HG02588 (cell line): ENCODE data around the gene SLC25A45.
"Not testable (repeated sequence)": the region's sequence is repeated elsewhere in the genome, so short reads cannot be mapped to it uniquely, and the experiment has no call there.

Experiments used
- ATAC-seq: cut with Tn5 transposase; IDR thresholded peaks from one replicate; pipeline ENCODE4 v1.9.1; 2021; ENCODE audit warnings: mild to moderate bottlenecking, moderate library complexity; ENCODE audit not compliant: unreplicated experiment

The SLC25A45 gene

GRCh38 chr11:65363770-65364169, 18.7 kb downstream of the SLC25A45 start:
- no peak for ATAC-seq

GRCh38 chr11:65362966-65363365, 19.5 kb downstream of the SLC25A45 start:
- no peak for ATAC-seq

- ATAC-seq, result no peak
Measured at GRCh38 chr11:65362320-65362931, 20.0 kb downstream of the SLC25A45 start.

- no peak for ATAC-seq
Measured at GRCh38 chr11:65357856-65358356, 24.5 kb downstream of the SLC25A45 start.

- no peak for ATAC-seq
Measured at GRCh38 chr11:65356394-65356972, 26.0 kb downstream of the SLC25A45 start.

DNA sequence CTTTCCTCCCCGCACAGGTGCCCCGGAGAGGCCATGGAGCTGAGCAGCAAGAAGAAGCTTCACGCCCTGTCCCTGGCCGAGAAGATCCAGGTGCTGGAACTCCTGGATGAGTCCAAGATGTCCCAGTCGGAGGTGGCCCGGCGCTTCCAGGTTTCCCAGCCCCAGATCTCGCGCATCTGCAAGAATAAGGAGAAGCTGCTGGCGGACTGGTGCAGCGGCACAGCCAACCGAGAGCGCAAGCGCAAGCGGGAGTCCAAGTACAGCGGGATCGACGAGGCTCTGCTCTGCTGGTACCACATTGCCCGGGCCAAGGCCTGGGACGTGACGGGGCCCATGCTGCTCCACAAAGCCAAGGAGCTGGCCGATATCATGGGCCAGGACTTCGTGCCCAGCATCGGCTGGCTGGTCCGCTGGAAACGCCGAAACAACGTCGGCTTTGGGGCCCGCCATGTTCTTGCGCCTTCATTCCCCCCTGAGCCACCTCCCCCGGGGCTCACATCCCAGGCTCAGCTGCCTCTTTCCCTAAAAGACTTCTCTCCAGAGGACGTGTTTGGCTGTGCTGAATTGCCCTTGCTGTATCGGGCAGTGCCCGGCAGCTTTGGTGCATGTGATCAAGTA, 26.6 kb downstream of the SLC25A45 start:
- ATAC-seq, result no peak

DNA sequence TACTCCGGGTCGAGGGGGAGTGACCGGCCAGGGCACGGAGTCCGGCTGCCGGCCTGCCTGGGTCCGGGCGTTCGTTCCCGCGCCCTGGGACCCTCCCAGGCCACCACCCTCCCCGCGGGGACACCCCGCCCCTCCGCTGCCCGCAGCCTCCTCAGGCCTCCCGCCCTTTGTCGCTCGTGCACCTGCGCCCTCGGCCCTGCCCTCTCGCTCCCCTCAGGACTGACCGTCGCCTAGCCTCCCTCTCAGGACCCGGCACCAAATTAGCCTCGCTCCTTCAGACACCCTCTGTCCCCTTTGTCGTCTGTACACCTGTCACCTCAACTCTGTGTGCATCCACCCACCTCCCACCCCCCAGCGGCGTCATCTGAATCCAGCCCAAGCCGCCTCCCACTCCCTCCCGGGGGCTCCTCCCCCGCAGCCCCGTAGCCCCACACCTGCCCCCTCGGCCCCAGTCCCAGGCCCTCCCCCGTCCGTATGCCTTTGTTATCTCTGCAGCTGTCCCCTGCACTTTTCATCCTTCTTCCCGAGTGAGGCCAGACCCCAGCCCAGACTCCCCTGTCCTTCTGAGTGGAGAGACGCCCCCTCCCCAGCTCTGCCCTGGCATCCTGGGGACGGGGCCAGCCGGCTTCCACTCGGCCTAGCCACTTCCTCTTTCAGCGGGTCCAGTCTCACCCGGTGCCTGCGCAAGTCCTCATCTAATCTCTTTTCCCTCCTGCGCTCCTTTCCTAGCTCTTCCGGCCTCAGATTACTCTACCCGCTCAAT, 27.3 kb downstream of the SLC25A45 start:
- ATAC-seq, result peak; percentile 25

GRCh38 chr11:65354265-65355012, 28.0 kb downstream of the SLC25A45 start, which contains the start of gene TIGD3:
Gene TIGD3, plus strand, starts transcription at chr11:65354751. Its CDS starts 1,058 bp downstream, at chr11:65355809.
- peak; percentile 85 for ATAC-seq

DNA sequence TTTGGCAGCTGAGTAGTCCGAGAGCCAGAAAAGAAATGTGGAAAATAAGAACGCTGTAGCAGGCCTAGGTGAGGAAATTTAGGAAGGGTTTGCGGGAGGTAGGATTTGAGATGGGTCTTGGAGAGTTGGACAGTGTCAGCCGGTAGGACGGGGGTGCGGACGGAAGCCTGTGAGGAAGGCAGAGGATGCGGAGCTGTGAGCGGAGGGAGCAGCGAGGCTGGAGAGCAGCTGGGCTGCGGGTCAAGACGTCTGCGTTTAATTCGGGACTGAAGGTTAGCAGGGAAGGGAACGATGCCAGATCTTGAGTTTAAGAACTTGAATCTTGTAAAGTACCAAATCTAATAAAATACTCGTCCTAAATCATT, 28.6 kb downstream of the SLC25A45 start:
- ATAC-seq, result no peak

DNA sequence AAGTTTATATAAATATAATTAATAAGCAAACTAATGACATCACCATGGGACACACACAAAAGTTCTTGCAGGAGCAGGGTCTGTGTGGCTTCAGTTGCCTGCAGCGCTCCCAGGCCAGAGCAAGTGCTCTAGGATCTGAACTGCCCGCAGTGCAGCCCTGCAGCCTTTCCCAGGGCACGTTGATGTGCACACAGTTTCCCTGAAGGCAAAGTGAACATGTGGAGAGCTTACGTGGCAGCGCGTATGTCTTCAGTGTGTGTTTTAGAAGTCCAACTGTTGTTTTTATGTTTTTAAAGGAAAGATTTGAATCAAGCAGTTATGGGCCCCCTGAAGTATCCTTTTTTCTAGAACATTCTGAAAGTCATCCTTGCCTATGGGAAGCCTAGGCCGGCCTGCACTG, 29.1 kb downstream of the SLC25A45 start:
- ATAC-seq, result no peak

- ATAC-seq, result no peak
Measured at GRCh38 chr11:65352783-65353182, 29.7 kb downstream of the SLC25A45 start.

DNA sequence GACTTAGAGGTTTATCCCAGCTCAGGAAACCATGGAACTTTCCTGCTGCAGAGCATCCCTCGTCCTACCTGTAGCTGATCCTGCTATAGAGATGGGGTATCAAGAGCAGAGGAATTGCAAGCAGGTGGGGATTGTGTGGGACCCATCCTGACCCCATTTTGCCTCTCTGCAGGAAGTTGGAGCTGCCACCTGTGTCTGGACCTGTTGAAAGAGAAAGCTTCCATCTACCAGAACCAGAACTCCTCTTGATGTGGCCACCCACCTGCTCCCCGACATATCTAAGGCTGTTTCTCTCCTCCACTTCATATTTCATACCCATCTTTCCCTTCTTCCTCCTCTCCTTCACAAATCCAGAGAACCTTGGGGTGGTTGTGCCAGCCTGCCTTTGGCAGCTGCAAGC, 30.9 kb downstream of the SLC25A45 start:
- ATAC-seq, result no peak

DNA sequence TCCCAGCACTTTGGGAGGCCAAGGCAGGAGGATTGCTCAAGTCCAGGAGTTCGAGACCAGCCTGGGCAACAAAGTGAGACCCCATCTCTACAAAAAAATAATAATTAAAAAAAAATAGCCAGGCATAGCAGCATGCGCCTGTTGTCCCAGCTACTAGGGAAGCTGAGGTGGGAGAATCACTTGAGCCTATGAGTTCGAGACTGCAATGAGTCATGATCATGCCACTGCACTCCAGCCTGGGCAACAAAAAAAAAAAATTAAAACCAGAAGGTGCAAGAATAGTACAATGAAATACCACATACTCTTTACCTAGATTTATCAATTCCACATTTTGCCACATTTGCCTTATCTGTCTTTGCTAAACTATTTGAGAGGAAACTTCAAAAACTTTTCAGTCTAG, 40.6 kb downstream of the SLC25A45 start:
- ATAC-seq, result no peak

DNA sequence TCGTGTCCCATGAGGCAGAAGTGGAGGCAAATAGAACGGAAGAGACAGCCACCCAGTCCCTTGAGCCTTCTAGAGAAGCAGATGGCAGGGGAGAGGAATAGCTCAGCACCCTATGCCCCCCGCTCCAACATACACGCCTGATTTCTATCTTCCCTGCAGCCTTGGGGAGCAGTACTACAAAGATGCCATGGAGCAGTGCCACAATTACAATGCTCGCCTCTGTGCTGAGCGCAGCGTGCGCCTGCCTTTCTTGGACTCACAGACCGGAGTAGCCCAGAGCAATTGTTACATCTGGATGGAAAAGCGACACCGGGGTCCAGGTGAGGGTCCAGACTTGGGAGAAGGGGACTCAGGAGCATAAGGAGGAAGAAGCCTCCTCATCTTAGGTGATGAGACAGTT, 42.2 kb downstream of the SLC25A45 start:
- no peak for ATAC-seq

DNA sequence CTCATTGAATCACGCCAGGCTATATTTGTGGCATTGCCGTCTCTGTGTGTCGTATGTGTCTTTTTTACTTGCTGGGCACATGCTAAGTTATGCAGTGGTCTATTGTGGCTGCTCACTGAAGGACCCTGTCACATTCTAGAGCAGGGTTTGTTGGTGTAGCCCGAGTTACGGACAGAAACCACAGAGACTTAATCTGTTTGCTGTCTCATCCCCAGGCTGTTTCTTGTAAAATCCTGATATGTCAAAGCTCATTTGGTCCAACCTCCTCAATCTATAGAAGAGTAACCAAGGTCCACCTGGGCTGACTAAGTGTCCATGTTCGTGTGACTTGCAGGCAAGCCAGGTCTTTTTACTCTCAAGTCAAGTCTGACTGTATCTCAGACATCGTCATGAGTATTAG, 43.8 kb downstream of the SLC25A45 start:
- ATAC-seq, result no peak

DNA sequence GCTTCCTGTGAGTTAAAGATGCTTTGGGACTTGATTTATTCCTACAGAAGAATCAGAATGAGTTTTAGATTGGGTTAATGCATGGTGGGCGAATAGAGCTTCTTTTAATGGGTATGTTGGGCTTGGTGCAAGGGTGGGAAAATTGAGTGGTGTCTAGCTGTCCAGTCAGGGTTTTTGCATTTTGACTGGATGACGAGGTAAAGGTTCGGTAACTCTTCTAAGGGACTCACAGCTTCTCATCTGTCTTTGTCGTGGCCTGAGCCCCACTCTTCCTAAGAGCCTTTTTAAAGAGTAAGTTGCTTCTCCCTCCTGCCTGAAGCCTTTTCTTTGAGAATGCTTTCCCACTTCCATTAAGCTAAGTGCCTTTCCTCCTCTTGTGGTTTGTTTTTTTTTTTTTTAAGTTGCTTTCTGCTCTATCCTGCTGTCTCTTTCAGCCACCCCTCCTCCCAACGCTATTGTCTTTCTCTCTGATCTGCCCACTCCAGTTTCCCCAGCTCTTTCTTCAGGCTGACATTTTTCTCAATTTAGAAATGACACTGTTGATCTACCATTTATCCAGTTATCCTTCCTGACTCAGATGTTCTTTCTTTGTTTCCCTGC, 47.6 kb downstream of the SLC25A45 start:
- no peak for ATAC-seq

DNA sequence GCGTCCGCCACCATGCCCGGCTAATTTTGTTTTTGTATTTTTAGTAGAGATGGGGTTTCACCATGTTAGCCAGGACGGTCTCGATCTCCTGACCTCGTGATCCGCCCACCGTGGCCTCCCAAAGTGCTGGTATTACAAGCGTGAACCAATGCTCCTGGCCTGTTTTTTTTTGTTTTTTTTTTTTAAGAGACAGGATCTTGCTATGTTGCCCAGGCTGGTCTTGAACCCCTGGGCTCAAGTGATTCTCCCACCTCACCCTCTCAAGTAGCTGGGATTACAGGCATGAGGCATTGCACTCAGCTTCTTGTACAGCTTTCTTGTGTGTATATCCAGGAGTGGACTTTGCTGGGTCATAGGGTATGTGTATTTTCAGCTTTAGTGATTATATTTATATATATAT, 49.9 kb downstream of the SLC25A45 start:
- not testable (repeated sequence) for ATAC-seq

DNA sequence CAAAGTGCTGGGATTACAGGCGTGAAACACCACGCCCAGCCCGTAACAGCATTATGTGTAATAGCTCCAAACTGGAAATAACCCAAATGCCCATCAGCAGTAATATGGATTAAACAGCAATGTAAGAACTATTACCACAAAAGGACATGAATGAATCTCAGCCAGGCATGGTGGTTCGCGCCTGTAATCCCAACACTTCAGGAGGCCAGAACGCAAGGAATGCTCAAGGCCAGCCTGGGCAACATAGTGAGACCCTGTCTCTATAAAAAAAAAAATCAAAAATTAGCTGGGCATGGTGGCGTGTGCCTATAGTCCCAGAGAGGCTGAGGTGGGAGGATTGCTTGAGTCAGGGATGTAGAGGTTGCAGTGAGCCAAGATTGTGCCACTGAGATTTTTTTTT, 51.9 kb downstream of the SLC25A45 start:
- no peak for ATAC-seq

GRCh38 chr11:65329944-65330403, 52.5 kb downstream of the SLC25A45 start:
- no peak for ATAC-seq

GRCh38 chr11:65329478-65329877, 53.0 kb downstream of the SLC25A45 start:
- ATAC-seq, result no peak
